Measurements from ENCODE around the gene PCP2.

GRCh38 chr19:7658219-7658686 lies 24.7 kb upstream of the PCP2 start:
- TF ChIP-seq TAF1 (IDR thresholded peaks at IDR 0.05; ENCODE audit: low read depth, low read length) = no peak
- no peak for TF ChIP-seq POLR2A (IDR thresholded peaks at IDR 0.05; ENCODE audit: low read depth, low read length)

Measured in GM12891 (cell line).